UCSD-AML1 (cell line): ENCODE data around the gene FRMD3.

Source experiments
- DNase-seq: peaks from one replicate; lab custom pipeline; 2025; ENCODE audit not compliant: unreplicated experiment; lab: John Stamatoyannopoulos, UW

FRMD3 gene

DNA sequence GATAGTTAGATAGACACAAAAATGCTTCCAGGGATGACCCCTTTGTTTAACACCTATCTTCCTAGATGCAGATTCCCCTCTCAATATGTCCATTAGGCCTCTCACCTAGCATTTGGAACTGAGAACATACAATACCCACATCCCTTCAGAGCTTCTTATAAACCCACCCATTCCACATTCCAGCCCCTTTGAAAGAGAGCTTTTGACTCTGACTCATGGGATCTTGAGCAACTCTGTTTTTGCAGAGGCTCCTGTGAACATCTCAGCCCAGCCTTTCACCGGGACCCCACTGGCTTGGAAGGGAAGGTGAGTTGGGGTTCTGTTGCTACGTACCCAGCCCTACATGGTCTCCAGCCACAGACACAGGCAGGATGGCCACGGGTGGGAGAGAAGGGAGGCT, 195.5 kb downstream of the FRMD3 start:
- no peak for DNase-seq

- no peak for DNase-seq
Observed at GRCh38 chr9:83342006-83342405, 196.2 kb downstream of the FRMD3 start.

DNA sequence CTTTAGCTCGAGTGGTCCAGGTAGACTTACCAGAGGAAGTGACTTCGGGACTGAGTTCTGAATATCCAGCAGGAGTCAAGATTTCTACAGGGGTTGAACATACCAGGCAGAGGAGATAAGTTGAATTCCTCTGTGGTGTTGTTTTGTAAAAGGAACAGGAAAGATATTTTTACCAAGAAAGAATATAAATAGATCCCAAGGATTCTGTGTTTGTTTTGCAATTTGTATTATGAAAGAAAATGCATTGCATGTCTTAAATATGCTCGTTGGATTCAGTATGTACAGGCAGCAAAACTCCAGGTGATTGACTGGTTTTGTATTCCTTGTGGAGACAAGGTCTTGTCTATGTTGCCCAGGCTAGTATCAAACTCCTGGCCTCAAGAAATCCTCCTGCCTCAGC, 197.8 kb downstream of the FRMD3 start:
- DNase-seq = no peak

DNA sequence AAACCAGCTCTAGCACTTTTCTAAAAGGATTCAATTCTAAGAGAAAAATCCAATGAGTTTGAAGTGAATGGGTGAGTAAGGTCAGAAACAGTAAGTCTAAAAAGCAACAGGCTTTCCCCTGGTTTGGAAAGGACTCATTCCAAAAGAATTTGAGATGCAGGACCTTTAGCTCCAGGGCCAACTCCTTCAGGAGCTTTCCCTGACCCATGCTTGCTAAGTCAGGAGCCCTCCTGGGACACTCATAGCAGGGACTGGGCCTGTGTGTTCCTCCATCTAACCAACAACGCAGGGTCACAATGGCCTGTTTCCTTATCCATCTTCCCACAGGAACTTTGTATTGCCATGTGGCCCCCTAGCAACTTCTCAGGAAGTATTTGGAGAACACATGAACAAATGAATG, 198.8 kb downstream of the FRMD3 start:
- DNase-seq = no peak

DNA sequence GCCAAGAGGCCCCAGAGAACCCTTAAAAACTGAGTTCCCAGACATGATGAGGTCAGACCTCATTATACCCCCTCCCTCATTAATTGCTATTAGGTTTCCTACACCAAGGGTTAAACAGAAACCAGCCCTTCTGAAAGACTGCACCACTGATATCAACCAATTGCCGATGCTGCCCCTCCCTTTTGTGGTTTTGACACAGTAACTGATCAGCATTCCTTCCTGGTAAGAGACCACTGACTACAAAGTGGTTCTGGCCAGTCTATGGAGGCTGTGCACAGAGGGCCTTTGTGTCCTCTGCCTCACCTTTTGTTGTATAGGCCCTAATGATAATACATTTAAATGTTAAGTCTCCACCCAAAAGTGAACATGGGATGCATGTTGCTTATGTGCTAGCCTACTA, 201.5 kb downstream of the FRMD3 start:
- no peak for DNase-seq

- DNase-seq = peak; percentile 62
Observed at GRCh38 chr9:83334320-83334719, 203.9 kb downstream of the FRMD3 start.

GRCh38 chr9:83330207-83331196, 207.7 kb downstream of the FRMD3 start:
- no peak for DNase-seq

DNA sequence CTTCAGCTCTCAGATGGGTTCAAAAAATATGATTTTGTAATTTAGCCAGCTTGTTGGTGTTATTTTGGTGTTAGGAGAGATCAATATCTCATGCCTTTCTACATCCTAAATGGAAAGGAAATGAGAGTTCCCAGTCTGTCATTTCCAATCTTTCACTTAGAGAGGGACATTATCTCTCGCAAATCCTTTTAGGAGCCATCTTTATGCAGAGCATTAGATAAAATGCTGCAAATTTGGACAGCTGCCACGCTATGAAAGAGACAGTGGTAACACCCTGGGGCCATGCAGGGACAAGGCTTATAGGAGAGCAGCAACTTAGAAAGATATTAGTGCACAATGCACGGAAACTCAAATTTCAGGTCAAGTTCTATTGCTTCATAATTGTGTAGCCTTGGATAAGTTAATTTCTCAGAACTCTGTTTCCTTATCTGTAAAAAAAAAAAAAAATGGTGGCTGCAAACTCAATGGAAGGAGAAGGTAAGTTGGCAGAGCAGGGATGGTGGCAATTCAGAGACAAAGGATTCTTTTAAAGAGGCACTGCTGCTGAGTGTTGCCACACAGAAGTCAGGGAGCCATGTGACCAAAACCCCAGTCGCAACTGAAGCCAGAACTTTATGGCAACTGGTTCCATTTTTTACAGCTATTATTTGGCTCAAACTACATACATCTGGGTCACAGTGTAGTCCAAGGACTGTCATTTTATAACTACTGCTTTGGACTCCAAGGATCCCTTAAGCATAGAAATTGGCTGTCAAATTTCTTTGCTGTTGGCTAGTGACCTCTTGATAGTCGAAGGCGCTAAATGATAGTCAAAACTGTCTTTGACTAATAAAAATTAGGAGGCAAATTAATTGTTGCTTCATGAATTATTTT, 210.2 kb downstream of the FRMD3 start:
- no peak for DNase-seq

DNA sequence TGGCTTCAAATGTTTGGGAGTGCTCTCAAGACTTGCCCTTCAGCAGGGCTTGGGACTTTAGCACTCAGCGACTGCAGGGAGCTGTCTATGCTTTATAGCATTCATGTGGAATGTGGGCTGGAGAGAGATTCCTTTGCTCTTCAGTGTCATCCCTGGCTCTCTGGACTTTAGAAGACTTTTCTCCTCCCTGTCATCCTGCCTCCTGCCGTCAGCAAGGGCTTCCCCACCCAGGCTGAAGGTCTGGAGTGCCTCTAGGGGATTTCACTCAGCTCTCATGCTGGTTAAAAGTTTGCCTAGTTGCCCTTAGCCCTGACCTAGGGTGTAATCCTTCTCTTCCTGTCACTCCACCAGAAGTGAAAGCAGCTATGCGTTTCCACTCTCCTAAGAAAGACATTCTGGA, 210.9 kb downstream of the FRMD3 start:
- no peak for DNase-seq

DNA sequence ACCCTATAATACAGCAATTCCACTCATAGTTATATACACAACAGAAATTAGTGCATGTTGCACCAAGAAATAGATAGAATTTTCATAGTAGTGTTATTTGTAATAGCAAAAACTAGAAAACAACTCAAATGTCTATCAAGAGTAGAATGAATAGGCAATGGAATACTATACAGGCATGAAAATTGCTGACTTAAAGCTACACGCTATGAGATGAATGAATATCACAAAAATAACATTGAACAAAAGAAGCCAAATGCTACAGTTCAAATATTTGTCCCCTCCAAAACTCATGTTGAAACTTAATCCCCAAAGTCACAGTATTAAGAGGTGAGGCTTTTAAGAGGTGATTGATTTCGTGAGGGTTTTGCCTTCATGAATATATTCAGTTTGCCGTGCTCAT, 215.1 kb downstream of the FRMD3 start:
- DNase-seq = no peak

- DNase-seq = no peak
Observed at GRCh38 chr9:83322438-83322837, 215.8 kb downstream of the FRMD3 start.

- no peak for DNase-seq
Observed at GRCh38 chr9:83317244-83317643, 221.0 kb downstream of the FRMD3 start.

DNA sequence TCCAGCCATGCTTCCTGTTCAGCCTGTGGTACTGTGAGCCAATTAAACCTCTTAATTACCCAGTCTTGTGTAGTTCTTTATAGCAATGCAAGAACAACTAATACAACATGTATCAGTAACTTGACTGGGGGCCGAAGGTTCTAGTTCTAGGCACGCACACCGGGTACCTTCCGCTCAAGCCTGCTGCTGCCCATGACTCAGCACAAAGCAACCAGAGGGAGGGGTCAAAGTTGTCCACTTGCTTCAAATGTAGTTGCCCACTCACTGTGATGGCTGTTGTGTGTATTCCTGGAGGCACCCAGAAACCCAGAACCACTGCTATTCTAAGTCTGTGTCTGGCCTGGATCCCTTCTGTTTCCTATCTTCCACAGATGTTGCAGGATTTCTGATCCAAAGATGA, 222.6 kb downstream of the FRMD3 start:
- no peak for DNase-seq

DNA sequence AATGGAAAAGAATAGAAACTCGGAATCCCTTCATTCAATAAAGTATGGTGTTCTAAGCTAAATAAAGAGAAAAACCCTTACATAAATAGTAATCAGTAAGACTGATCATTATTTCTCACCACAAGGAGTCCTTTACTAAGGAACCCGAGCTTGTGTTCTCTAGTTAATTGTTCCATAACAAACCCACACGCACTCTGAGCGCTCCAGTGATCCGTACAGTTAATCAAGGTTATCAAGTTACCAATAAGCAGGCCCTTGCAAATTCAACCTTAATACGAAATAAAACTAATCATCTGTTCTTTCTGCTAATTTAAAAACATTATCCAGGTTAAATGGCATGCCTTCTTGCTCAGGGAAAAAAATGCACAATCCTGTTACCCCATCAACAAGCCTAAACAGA, 224.4 kb downstream of the FRMD3 start:
- DNase-seq = no peak

- DNase-seq = no peak
Observed at GRCh38 chr9:83312537-83312936, 225.7 kb downstream of the FRMD3 start.

- DNase-seq = no peak
Observed at GRCh38 chr9:83307066-83307724, 231.0 kb downstream of the FRMD3 start.

DNA sequence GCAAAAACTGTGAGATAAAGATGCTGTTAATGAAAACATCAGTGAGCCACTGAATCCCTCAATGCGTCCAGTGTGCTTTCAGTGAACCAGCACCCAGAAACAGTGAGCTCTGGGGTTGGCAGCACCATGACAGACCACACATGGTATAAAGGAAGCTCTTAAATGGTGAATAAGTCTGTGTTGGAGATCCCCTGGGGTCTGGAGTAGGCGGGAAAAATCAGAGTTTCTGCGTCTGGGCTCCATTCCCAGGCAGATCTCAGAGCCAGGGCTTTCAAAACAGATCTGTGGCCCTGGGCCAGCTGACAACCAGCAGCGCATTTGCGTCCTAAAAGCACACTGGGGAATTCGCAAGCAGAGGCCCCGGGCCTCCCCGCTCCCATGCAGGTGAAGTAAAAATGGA, 233.5 kb downstream of the FRMD3 start:
- DNase-seq = no peak

DNA sequence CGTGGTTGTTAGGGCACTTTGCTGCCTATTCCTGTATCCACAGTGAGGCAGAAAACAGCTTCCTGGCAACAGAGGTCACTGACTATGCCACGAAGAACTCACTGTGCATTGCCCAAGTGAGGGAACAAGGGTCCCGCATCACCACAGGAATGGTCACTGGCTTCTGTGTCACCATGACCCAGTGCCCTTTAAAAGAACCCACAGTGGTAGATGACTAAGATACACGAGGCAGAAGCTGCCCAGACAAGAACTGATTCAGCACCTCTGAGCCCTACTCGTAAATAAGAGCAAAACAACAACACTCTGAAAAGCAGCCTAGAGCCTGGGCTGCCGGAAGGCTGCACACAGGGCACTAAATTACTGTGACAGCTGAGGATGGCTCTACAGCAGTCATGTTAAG, 238.6 kb downstream of the FRMD3 start:
- DNase-seq = no peak

- no peak for DNase-seq
Observed at GRCh38 chr9:83299094-83299493, 239.1 kb downstream of the FRMD3 start.

- DNase-seq = no peak
Observed at GRCh38 chr9:83296123-83296522, 242.1 kb downstream of the FRMD3 start.

DNA sequence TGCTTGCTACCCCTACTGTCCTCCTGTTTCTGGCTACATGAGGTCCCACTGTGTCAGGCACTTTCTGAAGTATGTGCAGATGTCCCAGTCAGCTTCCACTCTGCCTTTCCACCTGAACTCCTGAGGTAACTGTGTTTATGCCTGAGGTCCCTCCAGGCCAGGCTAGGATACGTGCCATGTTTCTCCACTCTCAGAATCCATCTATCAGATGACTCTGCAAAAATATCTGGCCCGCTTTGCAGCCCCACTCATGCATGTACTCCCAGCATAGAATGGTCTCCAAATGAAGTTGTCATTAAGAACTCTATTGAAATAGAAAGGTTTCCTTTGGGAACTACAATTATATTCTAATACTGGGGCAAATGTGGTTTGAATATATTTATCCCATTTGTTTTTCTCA, 243.4 kb downstream of the FRMD3 start:
- DNase-seq = no peak
